ENCODE results near the gene TRIOBP. TPM values are rescaled to one million over a fixed set of nuclear protein-coding genes. Genes with fewer than 3 reads are reported as not detected.
A peak's percentile ranks its signal among the peaks of the same experiment; 100 is the strongest.

The TRIOBP gene
- total RNA-seq, 1 donor from 2014 or later = 103 TPM

DNA sequence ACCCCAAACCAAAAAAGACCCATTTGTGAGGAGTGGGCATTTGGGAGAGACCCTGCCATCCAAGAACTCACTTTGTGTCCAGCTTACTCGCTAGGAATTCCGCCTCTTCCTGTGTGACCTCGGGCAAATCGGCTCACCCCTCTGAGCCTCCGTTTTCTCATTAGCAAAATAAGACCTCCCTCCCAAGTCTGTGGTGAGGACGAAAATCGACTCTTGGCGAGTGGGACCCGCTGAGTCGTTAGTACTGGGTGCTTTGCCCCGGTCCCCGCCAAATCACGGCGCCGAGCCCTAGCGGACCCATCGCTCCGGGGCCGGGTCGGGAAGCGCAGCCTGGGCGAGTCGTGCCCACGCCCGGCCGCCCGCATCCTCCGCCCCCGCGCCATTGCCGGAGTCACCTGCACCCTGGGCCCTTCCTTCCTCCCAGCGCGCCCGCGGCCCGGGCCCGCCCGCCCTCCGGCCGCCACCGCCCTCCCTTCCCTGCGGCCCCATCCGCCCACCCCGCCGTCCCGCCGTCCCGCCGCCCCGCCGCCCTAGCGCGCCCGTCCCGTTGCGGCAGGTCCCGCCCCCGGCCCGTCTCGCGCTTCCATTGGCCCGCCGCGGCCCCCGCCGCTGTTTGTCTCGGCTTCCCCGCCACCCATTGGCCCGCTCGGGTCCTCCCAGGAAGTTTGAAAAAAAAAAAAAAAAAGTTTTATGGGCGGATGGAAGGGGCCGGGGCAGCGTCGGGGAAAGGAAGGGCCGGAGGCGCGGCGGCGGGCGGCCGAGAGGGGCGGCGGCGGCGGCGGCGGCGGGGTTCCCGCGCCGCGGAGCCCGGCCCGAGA is 48.9 kb downstream of the TRIOBP start:
- peak overlapping the region; percentile 75 for H3K4me3 Mint-ChIP-seq (ENCODE audit: unreplicated experiment)
- peaks cover 72% of the 10 kb centered on the region for H3K4me1 Mint-ChIP-seq (ENCODE audit: unreplicated experiment)
- H3K36me3 Mint-ChIP-seq (ENCODE audit: unreplicated experiment) = no peaks in the 10 kb centered on the region
- H3K9me3 Mint-ChIP-seq (ENCODE audit: unreplicated experiment) = no peaks in the 10 kb centered on the region
- peak overlapping the region; percentile 52 for H3K27ac Mint-ChIP-seq (ENCODE audit: unreplicated experiment)
- peak; percentile 96 for DNase-seq (ENCODE audit: extremely low spot score, unreplicated experiment)
- no peak for TF ChIP-seq CTCF (IDR thresholded peaks at IDR 0.05)
- no peaks in the 10 kb centered on the region for H3K27me3 Mint-ChIP-seq (ENCODE audit: unreplicated experiment)

GRCh38 chr22:37746366-37747079 is 49.7 kb downstream of the TRIOBP start:
- peak overlapping the region; percentile 84 for H3K27ac Mint-ChIP-seq (ENCODE audit: unreplicated experiment)
- H3K4me1 Mint-ChIP-seq (ENCODE audit: unreplicated experiment) = peaks cover 73% of the 10 kb centered on the region
- DNase-seq (ENCODE audit: extremely low spot score, unreplicated experiment) = no peak
- H3K9me3 Mint-ChIP-seq (ENCODE audit: unreplicated experiment) = no peaks in the 10 kb centered on the region
- H3K4me3 Mint-ChIP-seq (ENCODE audit: unreplicated experiment) = peak overlapping the region; percentile 84
- no peaks in the 10 kb centered on the region for H3K27me3 Mint-ChIP-seq (ENCODE audit: unreplicated experiment)
- H3K36me3 Mint-ChIP-seq (ENCODE audit: unreplicated experiment) = no peaks in the 10 kb centered on the region
- TF ChIP-seq CTCF (IDR thresholded peaks at IDR 0.05) = no peak

DNA sequence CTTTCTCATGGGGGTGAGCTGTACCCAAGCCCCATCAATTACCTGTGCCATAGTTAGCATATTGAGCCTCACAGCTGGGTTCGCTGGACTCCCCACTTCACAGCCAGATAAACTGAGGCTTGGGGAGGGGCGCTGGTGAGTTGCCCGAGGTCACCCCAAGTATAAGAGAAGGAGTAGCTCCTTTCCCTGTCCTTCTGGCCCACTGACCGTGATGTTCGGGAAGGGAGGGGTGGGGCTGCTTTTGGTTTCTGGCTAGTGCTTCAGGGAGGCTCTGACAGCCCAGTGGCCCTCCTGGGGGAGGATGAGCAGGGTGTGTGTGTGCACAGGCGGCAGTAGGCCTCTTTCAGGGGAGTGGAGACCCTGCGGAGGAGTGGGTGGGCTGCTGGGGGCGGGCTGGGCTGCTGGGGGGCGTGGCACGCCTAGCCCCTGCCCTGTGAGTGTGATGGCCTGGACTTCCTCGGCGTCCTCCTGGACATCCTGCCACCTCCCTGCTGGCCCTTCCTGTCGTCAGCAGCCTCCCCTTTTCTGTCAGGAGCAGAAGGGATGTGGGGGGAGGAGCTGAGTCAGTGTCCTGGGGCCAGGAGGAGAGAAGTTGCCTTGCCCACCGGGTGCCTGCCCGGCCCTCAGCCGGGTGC is 50.3 kb downstream of the TRIOBP start:
- DNase-seq (ENCODE audit: extremely low spot score, unreplicated experiment) = no peak
- no peaks in the 10 kb centered on the region for H3K27me3 Mint-ChIP-seq (ENCODE audit: unreplicated experiment)
- peaks cover 76% of the 10 kb centered on the region for H3K4me1 Mint-ChIP-seq (ENCODE audit: unreplicated experiment)
- H3K27ac Mint-ChIP-seq (ENCODE audit: unreplicated experiment) = peak overlapping the region; percentile 84
- peak overlapping the region; percentile 84 for H3K4me3 Mint-ChIP-seq (ENCODE audit: unreplicated experiment)
- no peaks in the 10 kb centered on the region for H3K9me3 Mint-ChIP-seq (ENCODE audit: unreplicated experiment)
- TF ChIP-seq CTCF (IDR thresholded peaks at IDR 0.05) = no peak
- H3K36me3 Mint-ChIP-seq (ENCODE audit: unreplicated experiment) = no peaks in the 10 kb centered on the region

GRCh38 chr22:37747715-37748100 is 50.9 kb downstream of the TRIOBP start:
- Mint-ChIP-seq H3K36me3 (ENCODE audit: unreplicated experiment) (no peaks in the 10 kb centered on the region), H3K4me1 (ENCODE audit: unreplicated experiment) (peaks cover 76% of the 10 kb centered on the region), H3K27ac (ENCODE audit: unreplicated experiment) (peak overlapping the region; percentile 84), H3K4me3 (ENCODE audit: unreplicated experiment) (peak overlapping the region; percentile 84), H3K9me3 (ENCODE audit: unreplicated experiment) (no peaks in the 10 kb centered on the region), H3K27me3 (ENCODE audit: unreplicated experiment) (no peaks in the 10 kb centered on the region)
- DNase-seq (ENCODE audit: extremely low spot score, unreplicated experiment) = no peak
- TF ChIP-seq CTCF (IDR thresholded peaks at IDR 0.05) = no peak

GRCh38 chr22:37748659-37749058 is 51.8 kb downstream of the TRIOBP start:
- Mint-ChIP-seq H3K36me3 (ENCODE audit: unreplicated experiment) (no peaks in the 10 kb centered on the region), H3K4me3 (ENCODE audit: unreplicated experiment) (peak overlapping the region; percentile 10), H3K27me3 (ENCODE audit: unreplicated experiment) (no peaks in the 10 kb centered on the region), H3K4me1 (ENCODE audit: unreplicated experiment) (peaks cover 77% of the 10 kb centered on the region), H3K9me3 (ENCODE audit: unreplicated experiment) (no peaks in the 10 kb centered on the region), H3K27ac (ENCODE audit: unreplicated experiment) (peak overlapping the region; percentile 95)
- DNase-seq (ENCODE audit: extremely low spot score, unreplicated experiment) = no peak
- no peak for TF ChIP-seq CTCF (IDR thresholded peaks at IDR 0.05)
